Mucosa of gallbladder (tissue), 1 donor: ENCODE data around the gene MACROD2. TPM values are rescaled to one million over a fixed set of nuclear protein-coding genes. Genes with fewer than 3 reads are reported as not detected.
A peak's percentile ranks its signal among the peaks of the same experiment; 100 is the strongest.

Experiments used
- DNase-seq: peaks from one replicate; pipeline ENCODE4 v3.0.0-alpha.2; 2020; ENCODE audit warnings: low spot score
- total RNA-seq: library from RNA; stranded (reverse); gene quantifications from one replicate; pipeline ENCODE4 v1.2.1, GENCODE V29; 2021
- donor health status: DM: no; HTN: no; CAD: no.

The MACROD2 gene
- total RNA-seq, 1 donor from 2014 or later = 7.5 TPM

- DNase-seq = no peak
These were observed 66.9 kb downstream of the MACROD2 start for GRCh38 chr20:14062171-14062570.

DNA sequence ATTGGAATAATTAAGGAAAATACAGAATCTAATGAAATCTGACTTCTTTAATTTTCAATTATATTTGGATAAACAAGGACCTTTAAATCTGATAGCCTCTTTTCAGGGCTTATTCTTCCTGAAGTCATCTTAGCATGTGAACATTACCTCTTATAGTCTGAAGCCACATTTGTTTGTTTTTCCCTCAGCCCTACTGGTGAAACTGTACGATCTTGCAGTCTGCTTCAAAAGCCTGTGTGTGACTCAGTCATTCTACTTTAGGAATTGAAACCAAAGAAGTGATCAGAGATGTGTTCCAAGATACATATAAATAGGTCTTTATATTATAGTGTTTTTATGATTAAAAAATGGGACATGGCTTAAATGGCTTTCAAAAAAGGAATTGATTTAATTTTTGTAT, 67.5 kb downstream of the MACROD2 start:
- no peak for DNase-seq

GRCh38 chr20:14064333-14064732, 69.0 kb downstream of the MACROD2 start:
- no peak for DNase-seq

DNA sequence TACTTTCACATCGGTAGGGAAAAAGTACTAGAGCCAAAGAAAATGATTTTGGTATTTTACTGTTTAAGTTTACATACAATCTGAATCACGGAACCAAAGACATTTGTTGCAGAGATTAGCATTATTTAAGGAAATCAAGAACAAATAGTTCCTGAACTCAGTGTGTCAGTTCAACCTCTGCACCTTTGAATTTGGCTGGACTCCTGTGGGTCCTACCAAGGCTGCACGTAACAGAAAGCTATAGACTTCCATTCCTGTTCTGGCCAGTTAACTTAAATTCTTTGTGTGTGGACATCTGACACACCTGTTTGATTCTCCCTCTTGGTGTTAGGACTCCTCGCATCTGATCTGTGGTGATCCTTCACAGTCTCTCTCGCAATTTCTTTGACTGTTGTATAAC, 69.6 kb downstream of the MACROD2 start:
- no peak for DNase-seq

- no peak for DNase-seq
These were observed 70.5 kb downstream of the MACROD2 start for GRCh38 chr20:14065774-14066173.

GRCh38 chr20:14067603-14068002, 72.3 kb downstream of the MACROD2 start:
- DNase-seq = no peak

- DNase-seq = no peak
These were observed 74.5 kb downstream of the MACROD2 start for GRCh38 chr20:14069796-14070195.

GRCh38 chr20:14093652-14094051, 98.3 kb downstream of the MACROD2 start:
- no peak for DNase-seq

DNA sequence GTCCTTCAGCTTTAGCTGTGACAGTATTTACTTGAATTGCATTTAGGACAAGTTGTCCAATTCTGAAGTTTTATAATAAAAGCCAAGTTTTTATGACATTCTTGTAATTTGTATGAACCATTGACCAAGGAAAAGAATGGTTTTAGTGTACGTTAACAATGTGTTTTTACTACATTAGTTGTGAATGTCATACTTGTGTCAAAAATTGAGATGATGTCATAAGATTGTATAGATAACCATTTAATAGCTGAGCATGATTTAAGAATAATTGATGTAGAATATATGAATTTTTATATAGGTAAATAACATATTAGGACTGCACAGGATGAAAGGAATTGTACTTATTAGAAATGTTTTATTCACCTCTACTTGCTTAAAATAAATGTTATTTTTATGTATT, 102.9 kb downstream of the MACROD2 start:
- no peak for DNase-seq

DNA sequence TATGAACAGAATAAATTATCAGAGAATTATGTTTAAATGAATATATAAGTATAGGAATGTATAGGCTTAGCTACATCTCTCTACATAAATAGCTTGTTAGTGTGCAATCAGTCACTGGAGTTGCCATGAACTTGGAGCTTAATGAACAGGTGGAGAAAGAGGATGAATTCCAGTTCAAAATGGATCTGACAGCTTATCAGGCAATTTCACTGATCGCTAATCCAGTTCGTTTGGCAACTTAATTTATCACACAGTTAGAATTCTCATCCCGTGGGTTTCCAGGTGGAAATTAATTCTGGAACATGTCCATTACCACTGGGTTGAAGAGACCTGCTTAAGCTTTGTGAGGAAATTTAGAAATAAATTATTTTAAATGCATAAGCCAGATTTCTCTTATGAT, 118.1 kb downstream of the MACROD2 start:
- DNase-seq = no peak

GRCh38 chr20:14114065-14114704, 118.9 kb downstream of the MACROD2 start:
- no peak for DNase-seq

GRCh38 chr20:14116037-14116436, 120.7 kb downstream of the MACROD2 start:
- DNase-seq = no peak

- DNase-seq = no peak
These were observed 122.5 kb downstream of the MACROD2 start for GRCh38 chr20:14117768-14118167.

- DNase-seq = peak; percentile 14
These were observed 131.5 kb downstream of the MACROD2 start for GRCh38 chr20:14126856-14127255.

DNA sequence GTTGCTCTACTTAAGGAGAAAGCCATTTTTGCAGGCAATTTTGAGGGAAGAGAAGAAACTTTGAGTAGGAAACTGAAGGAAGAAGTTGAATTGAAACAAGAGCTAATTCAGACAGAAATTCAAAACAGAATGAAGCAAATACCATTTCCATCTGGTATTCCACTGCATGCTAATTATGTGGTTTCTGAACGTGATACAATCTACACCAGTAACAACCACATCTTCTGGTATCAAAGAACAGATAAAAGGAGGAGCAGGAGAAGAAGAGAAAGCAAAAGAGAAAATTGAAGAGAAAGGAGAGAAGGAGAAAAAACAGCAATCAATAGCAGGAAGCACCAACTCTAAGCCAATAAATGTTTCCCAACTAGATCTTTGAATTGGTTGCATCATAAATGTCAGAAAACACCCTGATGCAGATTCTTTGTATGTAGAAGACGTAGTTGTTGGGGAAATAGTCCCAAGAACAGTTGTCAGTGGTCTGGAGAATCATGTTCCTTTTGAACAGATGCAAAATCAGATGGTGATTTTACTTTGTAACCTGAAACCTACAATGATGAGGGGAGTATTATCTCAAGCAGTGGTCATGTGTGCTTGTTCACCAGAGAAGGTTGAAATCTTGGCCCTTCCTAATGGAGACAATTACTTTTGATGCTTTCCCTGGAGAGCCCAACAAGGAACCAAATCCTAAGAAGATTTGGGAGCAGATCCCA, 132.4 kb downstream of the MACROD2 start:
- DNase-seq = no peak

DNA sequence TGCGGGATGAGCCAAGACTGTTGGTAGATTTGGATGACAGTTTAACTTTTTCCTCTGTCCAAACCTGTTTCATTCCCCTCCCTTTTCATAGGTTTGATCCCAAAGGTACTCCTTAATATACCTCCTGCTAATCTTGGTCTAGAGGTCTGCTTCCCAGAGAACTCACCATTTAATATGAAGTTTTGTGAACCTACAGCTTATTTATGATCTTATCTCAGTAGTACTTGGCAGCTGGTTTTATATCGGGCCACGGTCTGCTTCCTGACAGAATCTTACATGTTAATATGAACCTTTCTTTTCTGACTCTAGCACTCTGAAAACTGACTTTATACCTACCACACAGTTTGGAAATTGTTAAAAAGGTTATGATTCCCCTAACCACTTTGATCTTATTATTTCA, 138.7 kb downstream of the MACROD2 start:
- DNase-seq = no peak

- DNase-seq = peak; percentile 58
These were observed 146.9 kb downstream of the MACROD2 start for GRCh38 chr20:14142171-14142570.

DNA sequence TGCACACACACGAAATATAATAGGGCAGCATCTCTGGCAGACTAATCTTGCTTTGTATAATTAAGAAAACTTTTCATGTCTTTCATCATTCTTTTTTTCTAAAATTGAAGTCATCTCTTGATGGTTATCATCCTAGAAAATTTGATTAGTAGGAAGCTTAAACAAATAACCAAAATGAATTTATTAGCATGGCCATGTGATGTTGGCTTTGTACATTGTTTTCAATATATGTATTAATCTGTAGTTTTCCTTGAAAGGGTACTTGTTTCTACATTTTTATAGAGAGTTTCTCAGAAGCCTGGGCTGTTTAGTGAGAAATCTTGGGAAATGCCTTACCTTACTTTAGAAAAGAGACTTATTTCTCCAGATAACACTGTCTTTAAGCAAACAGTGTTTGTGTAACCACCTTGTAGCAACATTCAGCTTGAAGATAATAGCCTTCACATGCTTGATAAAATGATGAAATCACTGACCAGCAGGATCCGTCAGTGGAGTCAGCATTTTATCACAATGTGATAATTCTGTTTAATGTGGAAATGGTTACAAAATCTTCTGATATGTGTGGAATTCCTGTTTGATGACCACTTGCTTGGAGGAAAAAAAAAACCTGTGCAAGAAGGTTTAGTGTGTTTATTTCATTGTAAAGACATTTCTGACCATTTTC, 147.8 kb downstream of the MACROD2 start:
- DNase-seq = no peak

DNA sequence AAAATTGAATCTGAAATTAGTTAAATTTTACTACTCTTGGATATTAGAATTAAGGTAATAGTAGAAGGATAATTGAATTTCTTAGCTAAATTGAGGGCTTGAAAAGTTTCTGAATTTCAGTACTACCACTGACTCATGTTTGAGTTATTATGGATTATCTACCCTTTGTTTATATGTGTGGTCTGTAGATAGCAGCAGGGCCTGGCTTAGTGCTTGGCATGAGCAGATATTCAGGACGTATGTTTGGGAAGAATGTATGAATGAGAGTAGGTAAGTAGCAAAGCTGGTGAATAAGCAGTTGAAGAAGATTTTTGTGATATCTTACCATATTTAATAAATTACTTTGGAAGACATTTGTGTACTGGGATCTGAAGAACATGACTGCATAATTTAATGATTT, 152.7 kb downstream of the MACROD2 start:
- no peak for DNase-seq

GRCh38 chr20:14155361-14155760, 160.0 kb downstream of the MACROD2 start:
- no peak for DNase-seq

- no peak for DNase-seq
These were observed 183.2 kb downstream of the MACROD2 start for GRCh38 chr20:14178528-14178927.

DNA sequence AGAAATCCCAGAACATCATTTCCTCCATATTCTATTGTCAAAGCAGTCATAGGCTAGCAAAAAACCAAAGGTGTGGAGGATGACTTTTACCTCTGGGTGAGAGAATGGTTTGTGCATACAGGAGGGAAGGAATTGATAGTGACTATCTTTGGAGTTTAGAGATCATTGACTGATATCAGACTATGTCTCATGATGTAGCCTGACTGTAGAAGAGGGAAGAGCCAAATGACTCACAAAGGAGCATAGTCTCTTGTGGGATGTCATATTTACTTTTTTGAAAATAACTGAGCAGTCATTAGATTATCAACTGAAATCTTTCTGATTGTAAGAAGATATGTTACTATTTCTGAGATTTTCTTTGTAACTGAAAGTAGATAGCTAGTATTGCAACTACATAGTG, 183.6 kb downstream of the MACROD2 start:
- DNase-seq = no peak

DNA sequence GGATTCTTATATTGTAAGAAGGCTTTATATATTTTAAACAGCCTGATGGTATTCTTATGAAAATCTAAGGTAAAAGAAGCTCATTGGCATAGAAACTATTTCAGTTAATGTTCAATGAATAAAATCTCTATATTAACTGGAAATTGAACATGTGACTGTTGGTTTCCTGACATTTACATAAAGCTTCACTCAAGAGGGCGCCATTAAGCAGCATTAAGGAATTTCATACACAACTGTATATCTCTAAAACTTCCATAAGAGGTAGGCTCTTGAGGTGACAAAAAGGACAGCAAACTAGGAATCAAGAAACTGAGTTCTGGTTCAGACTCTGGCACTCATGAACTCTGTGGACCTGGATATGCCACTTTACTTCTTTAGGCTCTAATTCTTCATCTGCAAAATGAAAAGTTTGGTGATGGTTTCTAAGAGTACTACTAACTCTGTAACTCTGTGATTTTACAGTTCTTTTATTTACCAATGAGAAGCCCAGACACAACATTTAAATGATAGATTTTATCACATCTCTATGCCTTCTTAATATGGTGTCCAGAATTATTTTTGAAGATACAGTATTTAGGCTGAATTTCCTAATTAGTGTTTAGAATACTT, 194.6 kb downstream of the MACROD2 start:
- DNase-seq = peak; percentile 16
